ENCODE data around the gene ITCH. TPM values are rescaled to one million over a fixed set of nuclear protein-coding genes. Genes with fewer than 3 reads are reported as not detected.
"Not testable (repeated sequence)": the region's sequence is repeated elsewhere in the genome, so short reads cannot be mapped to it uniquely, and the experiment has no call there.

Gene ITCH
- total RNA-seq, 1 donor from 2014 or later = 66.3 TPM

GRCh38 chr20:34479627-34480026, 116.6 kb downstream of the ITCH start:
- peaks cover 71% of the 10 kb centered on the region for H3K36me3 Mint-ChIP-seq (ENCODE audit: low read depth)
- H3K9me3 Mint-ChIP-seq = peaks cover 5% of the 10 kb centered on the region
- ChIA-PET POLR2A (no interaction called here), CTCF (no interaction called here)
- ATAC-seq (ENCODE audit: low read depth) = no peak
- TF ChIP-seq CTCF (IDR thresholded peaks at IDR 0.05) = no peak
- H3K4me1 Mint-ChIP-seq = peaks cover 11% of the 10 kb centered on the region
- DNase-seq = no peak
- intact Hi-C loops (cut with micrococcal nuclease) = no loop called here
- no peak overlapping the region for H3K27ac Mint-ChIP-seq
- no peak overlapping the region for H3K4me3 Mint-ChIP-seq
- no peaks in the 10 kb centered on the region for H3K27me3 Mint-ChIP-seq

GRCh38 chr20:34482154-34482553, 119.1 kb downstream of the ITCH start:
- H3K27ac Mint-ChIP-seq; DNase-seq; POLR2A ChIA-PET; H3K9me3 Mint-ChIP-seq; ATAC-seq (ENCODE audit: low read depth); intact Hi-C loops (cut with micrococcal nuclease); CTCF ChIA-PET; H3K4me1 Mint-ChIP-seq; H3K4me3 Mint-ChIP-seq; H3K27me3 Mint-ChIP-seq: not testable (repeated sequence)
- peaks cover 78% of the 10 kb centered on the region for H3K36me3 Mint-ChIP-seq (ENCODE audit: low read depth)

- H3K4me1 Mint-ChIP-seq; intact Hi-C loops (cut with micrococcal nuclease); DNase-seq; H3K9me3 Mint-ChIP-seq; ATAC-seq (ENCODE audit: low read depth); H3K4me3 Mint-ChIP-seq; H3K27me3 Mint-ChIP-seq; H3K27ac Mint-ChIP-seq: not testable (repeated sequence)
- H3K36me3 Mint-ChIP-seq (ENCODE audit: low read depth) = peaks cover 78% of the 10 kb centered on the region
- ChIA-PET CTCF (interaction anchor here (1.4 kb wide), 1 partner anchor 170 kb away, joined by 4 read pairs; no protein-coding TSS in a partner anchor), POLR2A (interaction anchor here (0.5 kb wide), 1 partner anchor 105 kb away, joined by 7 read pairs; no protein-coding TSS in a partner anchor)
Observed at GRCh38 chr20:34483585-34484220, 120.6 kb downstream of the ITCH start.

- ChIA-PET POLR2A (interaction anchor here (0.6 kb wide), 1 partner anchor 1227 kb away, joined by 4 read pairs; no protein-coding TSS in a partner anchor), CTCF (no interaction called here)
- Mint-ChIP-seq H3K9me3 (peaks cover 3% of the 10 kb centered on the region), H3K27me3 (no peaks in the 10 kb centered on the region), H3K27ac (no peak overlapping the region), H3K4me1 (no peaks in the 10 kb centered on the region), H3K36me3 (ENCODE audit: low read depth) (peaks cover 73% of the 10 kb centered on the region), H3K4me3 (no peak overlapping the region)
- no peak for DNase-seq
- ATAC-seq (ENCODE audit: low read depth) = no peak
- intact Hi-C loops (cut with micrococcal nuclease) = no loop called here
- no peak for TF ChIP-seq CTCF (IDR thresholded peaks at IDR 0.05)
Observed at GRCh38 chr20:34485068-34485634, 122.1 kb downstream of the ITCH start.

GRCh38 chr20:34491226-34491931, 128.3 kb downstream of the ITCH start:
- no peak for TF ChIP-seq CTCF (IDR thresholded peaks at IDR 0.05)
- ChIA-PET POLR2A (interaction anchor here (0.5 kb wide), 1 partner anchor 120 kb away, joined by 3 read pairs; no protein-coding TSS in a partner anchor), CTCF (interaction anchor here (1.1 kb wide), 1 partner anchor 14 kb away, joined by 4 read pairs; no protein-coding TSS in a partner anchor)
- Mint-ChIP-seq H3K4me3 (no peak overlapping the region), H3K4me1 (peaks cover 10% of the 10 kb centered on the region), H3K9me3 (no peaks in the 10 kb centered on the region), H3K27ac (no peak overlapping the region), H3K36me3 (ENCODE audit: low read depth) (peaks cover 65% of the 10 kb centered on the region), H3K27me3 (no peaks in the 10 kb centered on the region)
- ATAC-seq (ENCODE audit: low read depth) = no peak
- intact Hi-C loops (cut with micrococcal nuclease) = no loop called here
- no peak for DNase-seq
